Endothelial cell of umbilical vein (primary cell): ENCODE results near the gene METTL13. TPM values are rescaled to one million over a fixed set of nuclear protein-coding genes. Genes with fewer than 3 reads are reported as not detected.

Experiments used
- BruUV-seq: library from RNA; stranded (reverse); fragments of 400-500 nt; replicated peaks from 2 replicates; lab custom pipeline; 2021; lab: Mats Ljungman, UMichigan
- CTCF ChIA-PET: fragments of 300-600, 350-600 bp; sonication (Branson Sonifier 250); formaldehyde crosslinking; loops from one replicate; lab custom pipeline; 2021; ENCODE audit warnings: antibody characterized with exemption, inconsistent platforms; lab: Charles Lee
- POLR2A ChIA-PET: fragments of 300-600, 350-600 bp; sonication (Branson Sonifier 250); formaldehyde crosslinking; loops from one replicate; lab custom pipeline; 2021; ENCODE audit warnings: antibody characterized with exemption, inconsistent platforms; lab: Charles Lee
- DNase-seq: peaks from one replicate; pipeline ENCODE4 v3.0.0-alpha.2; 2011; ENCODE audit warnings: low read depth, low spot score
- FAIRE-seq: peaks from 2 replicates; lab custom pipeline; 2011; peaks lifted over from hg19 to GRCh38; lab: Jason Lieb, UNC
- H2AFZ ChIP-seq: 2 replicates; pipeline ENCODE4 v1.6.0; 2012; ENCODE audit warnings: low read depth, low read length, control low read depth, inconsistent platforms
- H3K27ac ChIP-seq: 2 replicates; pipeline ENCODE4 v1.5.1; 2011; ENCODE audit warnings: low read depth, mild to moderate bottlenecking, control low read depth, low read length, moderate library complexity; ENCODE audit not compliant: insufficient read depth
- H3K27me3 ChIP-seq, 2 experiments: 2 replicates each; pipeline versions ENCODE4 v1.6.0 to v1.6.1; 2011; ENCODE audit warnings: low read length in 2 of 2, mixed read lengths in 1 of 2; ENCODE audit not compliant: control insufficient read depth in 2 of 2, insufficient read depth in 2 of 2
- H3K36me3 ChIP-seq, 2 experiments: 2 replicates in 1 of 2; 3 replicates in 1 of 2; pipeline ENCODE4 v1.5.1; 2011; ENCODE audit warnings: low read length in 2 of 2, mild to moderate bottlenecking in 1 of 2, moderate library complexity in 1 of 2; ENCODE audit not compliant: control insufficient read depth in 2 of 2, insufficient read depth in 2 of 2; ENCODE audit errors: extremely low read depth in 1 of 2
- H3K4me1 ChIP-seq: 3 replicates; pipeline ENCODE4 v1.5.1; 2011; ENCODE audit warnings: mild to moderate bottlenecking, low read length; ENCODE audit not compliant: control insufficient read depth, insufficient read depth; ENCODE audit errors: extremely low read depth
- H3K4me2 ChIP-seq: 2 replicates; pipeline ENCODE4 v1.6.1; 2011; ENCODE audit warnings: low read length, control low read depth, mixed read lengths; ENCODE audit not compliant: insufficient read depth
- H3K4me3 ChIP-seq, 3 experiments: fragments of 200-600 bp in 1 of 3; sonication (generic), shearing (Covaris generic) in 1 of 3; replicated peaks in 1 of 3; 2 replicates each; pipeline ENCODE4 v1.5.1; 2011 to 2016; ENCODE audit warnings: control low read depth in 3 of 3, low read length in 3 of 3, mild to moderate bottlenecking in 2 of 3, inconsistent platforms in 1 of 3, low read depth in 1 of 3, moderate library complexity in 1 of 3; ENCODE audit not compliant: insufficient read depth in 1 of 3
- H3K79me2 ChIP-seq: 2 replicates; pipeline ENCODE4 v1.6.0; 2012; ENCODE audit warnings: low read length, inconsistent platforms; ENCODE audit not compliant: control insufficient read depth, insufficient read depth
- H3K9ac ChIP-seq: replicated peaks from 2 replicates; pipeline ENCODE3; 2011; ENCODE audit warnings: low read length, control low read depth; ENCODE audit not compliant: insufficient read depth; ENCODE audit errors: extremely low read depth
- H3K9me1 ChIP-seq: replicated peaks from 3 replicates; pipeline ENCODE4 v1.6.0; 2011; ENCODE audit warnings: mild to moderate bottlenecking, low read length; ENCODE audit not compliant: control insufficient read depth, insufficient read depth; ENCODE audit errors: extremely low read depth
- H3K9me3 ChIP-seq: replicated peaks from 2 replicates; pipeline ENCODE4 v1.5.1; 2012; ENCODE audit warnings: low read length, inconsistent platforms; ENCODE audit not compliant: control insufficient read depth, insufficient read depth
- H4K20me1 ChIP-seq: replicated peaks from 2 replicates; pipeline ENCODE3; 2011; ENCODE audit warnings: mild to moderate bottlenecking, low read length; ENCODE audit not compliant: control insufficient read depth, insufficient read depth; ENCODE audit errors: extremely low read depth
- EZH2 ChIP-seq: IDR thresholded peaks from 2 replicates; pipeline ENCODE4 v1.6.1; 2012; ENCODE audit warnings: borderline replicate concordance, low read depth, mild to moderate bottlenecking, moderate library complexity, low read length, inconsistent platforms; ENCODE audit not compliant: severe bottlenecking
- FOS ChIP-seq: IDR thresholded peaks from 2 replicates; pipeline ENCODE4 v1.6.1; 2011; ENCODE audit warnings: mild to moderate bottlenecking, low read length, moderate library complexity, borderline replicate concordance; ENCODE audit not compliant: insufficient read depth
- GATA2 ChIP-seq: IDR thresholded peaks from 2 replicates; pipeline ENCODE4 v1.7.0; 2011; ENCODE audit warnings: low read depth, mild to moderate bottlenecking, moderate library complexity, mixed read lengths, low read length; ENCODE audit not compliant: insufficient read length, insufficient read depth
- JUN ChIP-seq: IDR thresholded peaks from 2 replicates; pipeline ENCODE4 v1.6.1; 2011; ENCODE audit warnings: borderline replicate concordance, low read depth; ENCODE audit not compliant: insufficient read length, insufficient read depth
- MYC ChIP-seq: IDR thresholded peaks from one replicate; pipeline ENCODE4 v1.6.1; 2011; ENCODE audit warnings: mild to moderate bottlenecking, low read depth, low read length
- POLR2A ChIP-seq: IDR thresholded peaks from 2 replicates; pipeline ENCODE4 v1.6.1; 2012; ENCODE audit warnings: low read depth, mild to moderate bottlenecking, control low read depth, low read length
- POLR2AphosphoS5 ChIP-seq: IDR thresholded peaks from 2 replicates; pipeline ENCODE4 v1.6.1; 2012; ENCODE audit warnings: low read depth, mild to moderate bottlenecking, control low read depth, low read length, moderate library complexity; ENCODE audit not compliant: insufficient read depth
- dilution Hi-C: fragments of 300-500 bp; cut with MboI; formaldehyde crosslinking; loops from one replicate; pipeline ENCODE4 v1.15.0; 2019; ENCODE audit warnings: low sequenced_read_pairs; ENCODE audit not compliant: extremely low pct_ligation_motif_present
- intact Hi-C: fragments of 100-400 bp; cut with micrococcal nuclease; formaldehyde crosslinking; loops from one replicate; pipeline ENCODE4 v1.10.0; 2022
- polyA plus RNA-seq, 4 experiments: library from polyadenylated mRNA; depleted of rRNA in 3 of 4; stranded (reverse) in 3 of 4; unstranded in 1 of 4; fragments of >200 nt; gene quantifications; 2 replicates each; pipeline versions ENCODE4 v1.2.1 to v1.2.3, GENCODE V29; 2011 to 2012; ENCODE audit warnings: missing spikeins in 1 of 4
- total RNA-seq: library from RNA; stranded (reverse); gene quantifications from 2 replicates; pipeline ENCODE4 v1.2.3, GENCODE V29; 2021
- TF ChIP-seq, protein P1 (sequence below): IDR thresholded peaks from 2 replicates; pipeline ENCODE4 v1.6.1; 2011; ENCODE audit not compliant: insufficient read depth, insufficient read length
- TF ChIP-seq, protein P2 (sequence below), 2 donors: IDR thresholded peaks; 1 replicate in 1 of 2; 2 replicates in 1 of 2; pipeline ENCODE4 v1.5.1; 2011; ENCODE audit warnings: low read length in 2 of 2, mild to moderate bottlenecking in 2 of 2, moderate library complexity in 2 of 2, control low read depth in 1 of 2, inconsistent platforms in 1 of 2, low read depth in 1 of 2; ENCODE audit not compliant: insufficient read depth in 1 of 2; ENCODE audit errors: extremely low read depth in 1 of 2

The METTL13 gene
- total and polyA plus RNA-seq, 2 donors (not counting 3 experiments of a cell fraction or from before 2014, with no cell fraction given) = 21.2 to 26.5 TPM

DNA sequence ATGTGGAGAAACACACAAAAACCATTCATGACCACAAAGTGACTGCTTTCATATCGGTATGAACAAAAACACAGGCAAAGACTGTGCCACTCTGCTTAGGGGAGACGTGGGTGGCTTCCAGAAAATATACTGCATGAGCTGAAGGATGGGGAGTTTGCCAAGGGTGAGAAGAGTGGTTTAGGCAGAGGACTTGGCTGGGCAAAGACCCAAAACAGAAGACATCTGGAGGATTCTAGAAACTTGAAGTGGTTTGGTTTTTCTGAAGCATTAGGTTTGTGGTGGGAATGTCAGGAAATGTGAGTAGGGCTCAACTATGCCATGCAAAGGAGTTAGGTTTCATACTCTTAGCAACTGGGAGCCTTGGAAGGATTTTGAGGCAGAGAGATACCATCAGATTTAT lies 33.2 kb downstream of the METTL13 start:
- H3K27me3 ChIP-seq = no peaks in the 10 kb centered on the region
- FAIRE-seq (no peak), DNase-seq (no peak)
- no peak overlapping the region for H3K27ac ChIP-seq
- H3K36me3 ChIP-seq = no peaks in the 10 kb centered on the region
- BruUV-seq = no TSS peak
- H3K4me3 ChIP-seq = no peak overlapping the region
- no peaks in the 10 kb centered on the region for H4K20me1 ChIP-seq
- ChIA-PET POLR2A (no interaction called here), CTCF (no interaction called here)
- H3K4me2 ChIP-seq = no peak overlapping the region
- no peak overlapping the region for H2AFZ ChIP-seq
- H3K79me2 ChIP-seq = no peaks in the 10 kb centered on the region
- intact Hi-C loops (loop anchor here (5.0 kb wide), 1 partner anchor 68 kb away; no protein-coding TSS in a partner anchor), dilution Hi-C loops (no loop called here)
- H3K4me1 ChIP-seq = peaks cover 6% of the 10 kb centered on the region
- H3K9ac ChIP-seq = no peak overlapping the region
- no peaks in the 10 kb centered on the region for H3K9me1 ChIP-seq
- TF ChIP-seq, protein P1, sequence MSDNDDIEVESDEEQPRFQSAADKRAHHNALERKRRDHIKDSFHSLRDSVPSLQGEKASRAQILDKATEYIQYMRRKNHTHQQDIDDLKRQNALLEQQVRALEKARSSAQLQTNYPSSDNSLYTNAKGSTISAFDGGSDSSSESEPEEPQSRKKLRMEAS = no peak
- no peak for TF ChIP-seq FOS
- no peaks in the 10 kb centered on the region for H3K9me3 ChIP-seq

DNA sequence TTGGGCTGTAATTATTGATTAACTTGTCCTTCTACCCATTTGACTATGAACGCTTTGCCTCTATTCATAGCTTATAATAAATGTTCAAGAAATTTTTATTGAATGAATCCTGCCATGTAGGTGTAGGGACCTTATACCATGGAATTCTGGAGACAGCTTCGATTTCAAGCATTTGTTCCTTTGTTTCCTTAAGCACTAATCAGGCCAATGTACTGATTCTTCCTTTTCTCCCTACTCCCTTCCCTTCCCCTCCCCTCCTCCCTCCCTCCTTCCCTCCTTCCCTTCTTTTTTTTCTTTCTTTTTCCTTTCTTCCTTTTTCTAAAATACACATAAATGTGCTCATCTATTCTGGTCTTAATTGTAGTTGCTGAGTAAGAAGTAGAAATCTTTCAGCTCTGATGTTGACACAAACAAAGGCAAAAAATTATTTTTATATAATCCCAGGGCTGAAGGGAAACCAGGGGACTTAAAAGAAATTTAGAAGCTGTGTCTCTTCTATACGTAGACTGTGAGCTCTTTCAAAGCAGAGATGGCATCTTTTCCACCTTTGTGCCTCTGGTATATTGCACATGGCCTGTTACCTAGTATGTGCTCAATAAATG lies 34.9 kb downstream of the METTL13 start:
- DNase-seq (no peak), FAIRE-seq (no peak)
- dilution Hi-C loops = no loop called here
- ChIA-PET CTCF (interaction anchor here (2.0 kb wide), 1 partner anchor 15 kb away, joined by 23 read pairs; no protein-coding TSS in a partner anchor), POLR2A (no interaction called here)
- Histone ChIP-seq H3K9me1 (no peaks in the 10 kb centered on the region), H3K36me3 (no peaks in the 10 kb centered on the region), H3K4me3 (no peak overlapping the region), H3K79me2 (no peaks in the 10 kb centered on the region), H4K20me1 (no peaks in the 10 kb centered on the region), H3K9ac (no peak overlapping the region), H3K9me3 (no peaks in the 10 kb centered on the region), H3K27ac (no peak overlapping the region), H3K27me3 (peaks cover 0 to under 1% of the 10 kb centered on the region in 2 experiments), H3K4me1 (peaks cover 6% of the 10 kb centered on the region), H3K4me2 (no peak overlapping the region), H2AFZ (no peak overlapping the region)
- intact Hi-C loops = loop anchor here (5.0 kb wide), 1 partner anchor 66 kb away; no protein-coding TSS in a partner anchor
- TF ChIP-seq GATA2 (no peak), POLR2A (no peak), JUN (no peak), MYC (no peak), EZH2 (no peak), FOS (no peak), POLR2AphosphoS5 (no peak)
- TF ChIP-seq, protein P1 = no peak
- TF ChIP-seq, protein P2, sequence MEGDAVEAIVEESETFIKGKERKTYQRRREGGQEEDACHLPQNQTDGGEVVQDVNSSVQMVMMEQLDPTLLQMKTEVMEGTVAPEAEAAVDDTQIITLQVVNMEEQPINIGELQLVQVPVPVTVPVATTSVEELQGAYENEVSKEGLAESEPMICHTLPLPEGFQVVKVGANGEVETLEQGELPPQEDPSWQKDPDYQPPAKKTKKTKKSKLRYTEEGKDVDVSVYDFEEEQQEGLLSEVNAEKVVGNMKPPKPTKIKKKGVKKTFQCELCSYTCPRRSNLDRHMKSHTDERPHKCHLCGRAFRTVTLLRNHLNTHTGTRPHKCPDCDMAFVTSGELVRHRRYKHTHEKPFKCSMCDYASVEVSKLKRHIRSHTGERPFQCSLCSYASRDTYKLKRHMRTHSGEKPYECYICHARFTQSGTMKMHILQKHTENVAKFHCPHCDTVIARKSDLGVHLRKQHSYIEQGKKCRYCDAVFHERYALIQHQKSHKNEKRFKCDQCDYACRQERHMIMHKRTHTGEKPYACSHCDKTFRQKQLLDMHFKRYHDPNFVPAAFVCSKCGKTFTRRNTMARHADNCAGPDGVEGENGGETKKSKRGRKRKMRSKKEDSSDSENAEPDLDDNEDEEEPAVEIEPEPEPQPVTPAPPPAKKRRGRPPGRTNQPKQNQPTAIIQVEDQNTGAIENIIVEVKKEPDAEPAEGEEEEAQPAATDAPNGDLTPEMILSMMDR (IDR thresholded peaks at IDR 0.05; ENCODE audit: extremely low read depth in 1 of 2, insufficient read depth in 1 of 2, low read depth in 1 of 2, low read length in 2 of 2) = no peak
- no TSS peak for BruUV-seq
